ENCODE measurements around the gene VASH2. TPM values are rescaled to one million over a fixed set of nuclear protein-coding genes. Genes with fewer than 3 reads are reported as not detected.

VASH2 gene
- total and polyA plus RNA-seq, 9 donors = 25.3 to 81.7 (median 49.8) TPM

DNA sequence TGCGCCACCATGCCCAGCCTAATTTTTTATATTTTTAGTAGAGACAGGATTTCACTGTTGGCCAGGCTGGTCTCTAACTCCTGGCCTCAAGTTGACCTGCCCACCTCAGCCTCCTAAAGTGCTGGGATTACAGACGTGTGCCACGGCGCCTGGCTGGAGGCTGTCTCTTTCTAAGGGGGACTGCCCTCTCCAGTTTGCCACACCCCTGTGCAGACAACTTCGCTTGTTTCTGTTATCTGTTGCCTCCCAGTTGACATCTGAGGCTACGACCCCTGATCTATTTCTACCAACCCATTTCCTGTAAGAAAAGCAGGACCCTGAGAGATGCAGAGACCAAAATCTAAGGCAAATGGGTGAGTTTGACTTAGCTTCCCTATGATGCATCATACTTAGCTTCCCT lies 24.0 kb upstream of the VASH2 start:
- no peak overlapping the region for H3K4me3 ChIP-seq (ENCODE audit: low read length)
- H3K27ac ChIP-seq (ENCODE audit: low read length) = no peak overlapping the region
- H3K27me3 ChIP-seq (ENCODE audit: control insufficient read depth, insufficient read depth, low read length) = no peaks in the 10 kb centered on the region
- H3K9me3 ChIP-seq (replicated peaks; ENCODE audit: control insufficient read depth, low read depth, low read length) = no peaks in the 10 kb centered on the region
- H3K4me1 ChIP-seq (ENCODE audit: control insufficient read depth, insufficient read depth, low read length) = peaks cover 31% of the 10 kb centered on the region
- 100% methylated on average over 3 of the region's 6 CpGs for WGBS (ENCODE audit: insufficient coverage)
- no peaks in the 10 kb centered on the region for H3K36me3 ChIP-seq (ENCODE audit: control insufficient read depth, insufficient read depth, low read length)
- DNase-seq = no peak

DNA sequence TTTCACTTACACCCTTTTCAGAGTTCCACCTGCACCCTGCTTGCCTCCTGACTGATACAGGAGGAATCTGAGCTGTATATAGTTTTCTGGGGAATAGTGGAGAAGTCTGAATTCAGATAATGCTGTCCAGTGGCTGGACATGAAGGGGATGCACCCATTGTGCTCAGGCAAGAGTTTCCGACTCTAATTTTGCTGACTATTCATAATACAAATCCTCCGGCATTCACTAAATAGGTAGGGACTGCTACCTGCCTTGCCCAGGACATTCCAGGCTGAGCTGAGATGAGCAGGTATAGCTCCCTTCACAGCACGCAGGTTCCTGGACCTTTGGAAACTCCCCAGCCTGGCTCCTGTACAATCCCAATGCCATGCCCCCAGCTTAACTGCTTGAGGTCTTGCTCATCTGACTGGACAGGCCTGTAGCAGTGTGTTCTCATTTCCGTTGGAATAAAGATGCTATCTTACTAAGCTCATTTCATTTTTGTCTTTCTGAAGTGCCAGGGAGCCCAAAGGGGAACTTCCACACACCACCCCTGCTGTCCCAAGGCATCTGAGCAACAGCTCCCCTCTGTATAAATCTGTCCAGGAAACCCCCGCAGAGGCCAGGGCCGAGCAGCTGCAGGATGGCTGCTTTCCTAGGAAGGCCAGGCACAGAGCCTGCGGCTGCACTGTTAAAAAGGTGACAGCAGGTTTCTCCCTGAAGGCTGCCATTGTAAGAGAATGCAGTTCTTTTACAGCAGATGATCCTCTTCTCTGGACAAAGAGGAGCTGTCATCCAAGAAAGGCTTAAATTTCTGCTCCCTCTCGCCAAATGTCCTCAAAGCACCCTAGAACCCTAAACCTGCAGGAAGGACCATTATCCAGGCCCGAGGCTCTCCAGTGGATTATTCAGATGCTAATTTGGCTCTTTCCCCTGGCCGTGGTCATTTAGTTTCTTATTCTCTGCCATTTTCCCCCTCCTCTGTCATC lies 21.7 kb upstream of the VASH2 start:
- Histone ChIP-seq H3K9me3 (replicated peaks; ENCODE audit: control insufficient read depth, low read depth, low read length) (no peaks in the 10 kb centered on the region), H3K27ac (ENCODE audit: low read length) (peak overlapping the region; percentile 59), H3K36me3 (ENCODE audit: control insufficient read depth, insufficient read depth, low read length) (no peaks in the 10 kb centered on the region), H3K27me3 (ENCODE audit: control insufficient read depth, insufficient read depth, low read length) (no peaks in the 10 kb centered on the region), H3K4me3 (ENCODE audit: low read length) (no peak overlapping the region), H3K4me1 (ENCODE audit: control insufficient read depth, insufficient read depth, low read length) (peaks cover 31% of the 10 kb centered on the region)
- WGBS (ENCODE audit: insufficient coverage) = 17% methylated on average over 6 of the region's 10 CpGs
- DNase-seq = peak; percentile 91

DNA sequence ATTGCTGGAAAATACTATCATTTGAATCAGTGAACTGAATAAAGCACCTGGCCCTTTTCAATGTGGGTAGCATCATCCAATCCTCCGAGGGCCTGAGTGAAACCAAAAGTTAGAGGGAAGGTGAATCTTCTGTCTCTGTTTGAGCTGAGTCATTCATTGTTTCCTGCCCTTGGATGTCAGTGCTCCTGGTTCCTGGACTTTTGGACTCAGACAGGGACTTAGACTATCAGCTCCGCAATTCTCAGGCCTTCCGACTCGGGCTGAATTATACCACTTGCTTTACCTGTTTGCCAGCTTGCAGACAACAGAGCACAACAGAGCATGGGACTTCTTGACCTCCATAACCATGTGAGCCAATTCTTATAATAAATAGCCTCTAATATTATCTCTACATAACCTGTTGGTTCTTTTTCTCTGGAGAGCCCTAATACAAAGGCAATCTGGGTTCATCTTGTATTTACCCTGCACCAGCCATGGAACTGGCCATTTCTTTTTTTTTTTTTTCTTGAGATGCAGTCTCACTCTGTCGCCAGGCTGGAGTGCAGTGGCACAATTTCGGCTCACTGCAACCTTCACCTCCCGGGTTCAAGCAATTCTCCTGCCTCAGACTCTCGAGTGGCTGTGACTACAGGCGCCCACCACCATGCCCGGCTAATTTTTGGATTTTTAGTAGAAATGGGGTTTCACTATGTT lies 19.2 kb upstream of the VASH2 start:
- no peak overlapping the region for H3K27ac ChIP-seq (ENCODE audit: low read length)
- H3K36me3 ChIP-seq (ENCODE audit: control insufficient read depth, insufficient read depth, low read length) = no peaks in the 10 kb centered on the region
- 93% methylated on average over 5 of the region's 10 CpGs for WGBS (ENCODE audit: insufficient coverage)
- DNase-seq = no peak
- peaks cover 16% of the 10 kb centered on the region for H3K4me1 ChIP-seq (ENCODE audit: control insufficient read depth, insufficient read depth, low read length)
- no peak overlapping the region for H3K4me3 ChIP-seq (ENCODE audit: low read length)
- no peaks in the 10 kb centered on the region for H3K27me3 ChIP-seq (ENCODE audit: control insufficient read depth, insufficient read depth, low read length)
- no peaks in the 10 kb centered on the region for H3K9me3 ChIP-seq (replicated peaks; ENCODE audit: control insufficient read depth, low read depth, low read length)

DNA sequence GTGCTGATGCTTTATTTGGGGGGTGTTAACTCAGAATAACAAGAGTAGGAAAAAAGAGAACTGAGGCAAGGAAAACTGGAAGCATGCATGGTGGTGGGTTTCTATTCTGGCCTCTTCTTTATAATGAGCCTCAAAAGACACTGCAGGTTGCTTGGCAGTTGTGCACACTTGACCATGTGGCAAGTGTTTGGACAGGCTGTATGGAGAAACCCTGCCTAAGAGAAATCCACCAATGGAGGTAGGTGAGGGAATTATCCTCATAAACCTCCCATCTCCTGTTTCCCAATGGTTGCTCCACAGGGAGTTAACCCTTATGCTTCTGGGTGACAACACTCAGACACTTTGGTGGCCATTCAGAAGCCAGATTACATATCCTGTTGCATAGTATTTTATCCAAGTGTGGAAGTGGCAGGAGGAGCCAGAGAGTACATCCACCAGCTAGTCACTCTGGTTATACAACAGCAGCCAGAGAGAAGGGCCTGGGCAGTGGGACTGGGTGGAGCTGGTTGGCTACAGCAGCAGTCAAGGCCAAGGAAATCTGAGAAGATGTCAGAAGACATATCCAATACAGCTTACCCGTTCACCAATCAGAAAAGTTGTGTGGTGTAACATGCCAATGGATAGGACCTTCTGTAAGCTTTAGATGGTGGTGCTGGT lies 16.4 kb upstream of the VASH2 start:
- no peaks in the 10 kb centered on the region for H3K27me3 ChIP-seq (ENCODE audit: control insufficient read depth, insufficient read depth, low read length)
- H3K27ac ChIP-seq (ENCODE audit: low read length) = no peak overlapping the region
- WGBS (ENCODE audit: insufficient coverage) = no CpG with 5 or more reads among the region's 1 CpG
- H3K9me3 ChIP-seq (replicated peaks; ENCODE audit: control insufficient read depth, low read depth, low read length) = no peaks in the 10 kb centered on the region
- H3K4me1 ChIP-seq (ENCODE audit: control insufficient read depth, insufficient read depth, low read length) = peaks cover 3% of the 10 kb centered on the region
- no peak overlapping the region for H3K4me3 ChIP-seq (ENCODE audit: low read length)
- no peaks in the 10 kb centered on the region for H3K36me3 ChIP-seq (ENCODE audit: control insufficient read depth, insufficient read depth, low read length)
- DNase-seq = no peak

DNA sequence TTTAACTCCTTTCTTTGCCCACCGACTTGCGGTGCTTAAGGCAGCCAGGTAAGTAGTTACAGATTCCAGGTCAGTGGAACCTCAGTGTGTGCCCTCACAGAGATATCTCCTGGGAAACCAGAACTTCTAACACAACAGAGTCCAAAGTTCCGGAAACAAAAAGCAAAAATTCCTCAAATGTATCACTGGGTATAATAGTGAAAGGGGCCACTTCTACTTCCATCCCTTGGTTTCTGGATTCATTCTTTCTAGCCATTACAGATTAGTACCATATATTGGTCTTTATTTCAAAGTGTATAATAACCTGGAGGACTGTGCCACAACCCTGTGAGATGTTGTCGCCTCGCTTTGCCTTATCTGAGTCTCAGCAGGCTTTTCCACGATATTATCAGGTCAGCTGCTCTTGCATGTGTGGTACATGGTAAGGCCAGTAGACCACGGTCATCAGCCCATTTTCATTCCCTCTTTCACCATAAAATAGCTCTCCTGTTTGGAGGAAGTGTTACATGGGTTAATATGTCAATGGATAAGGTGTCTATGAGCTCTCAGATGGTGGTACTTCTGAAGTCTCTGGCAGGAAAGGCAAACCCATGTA lies 14.9 kb upstream of the VASH2 start:
- no peak for DNase-seq

DNA sequence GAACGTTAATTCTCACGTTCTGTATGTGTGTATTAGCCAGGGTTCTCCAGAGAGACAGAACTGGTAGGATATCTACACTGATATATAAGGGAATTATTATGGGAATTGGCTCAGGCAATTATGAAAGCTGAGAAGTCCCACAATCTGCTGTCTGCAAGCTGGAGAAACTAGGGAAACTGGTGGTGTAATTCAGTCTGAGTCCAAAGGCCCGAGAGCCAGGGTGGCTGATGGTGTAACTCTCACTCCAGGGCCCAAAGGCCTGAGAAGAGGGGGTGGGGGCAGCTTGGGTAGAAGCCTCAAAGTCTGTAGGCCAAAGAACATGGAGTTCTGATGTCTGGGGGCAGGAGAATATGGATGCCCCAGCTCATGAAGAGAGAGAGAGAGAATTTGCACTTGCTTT lies 13.3 kb upstream of the VASH2 start:
- 88% methylated on average over 1 of the region's 3 CpGs for WGBS (ENCODE audit: insufficient coverage)
- no peaks in the 10 kb centered on the region for H3K36me3 ChIP-seq (ENCODE audit: control insufficient read depth, insufficient read depth, low read length)

More for the DNA sequence above, 14.9 kb upstream of the VASH2 start:
- Histone ChIP-seq H3K36me3 (ENCODE audit: control insufficient read depth, insufficient read depth, low read length) (no peaks in the 10 kb centered on the region), H3K4me1 (ENCODE audit: control insufficient read depth, insufficient read depth, low read length) (no peaks in the 10 kb centered on the region), H3K27ac (ENCODE audit: low read length) (no peak overlapping the region), H3K9me3 (replicated peaks; ENCODE audit: control insufficient read depth, low read depth, low read length) (peaks cover 4% of the 10 kb centered on the region), H3K4me3 (ENCODE audit: low read length) (no peak overlapping the region), H3K27me3 (ENCODE audit: control insufficient read depth, insufficient read depth, low read length) (no peaks in the 10 kb centered on the region)
- WGBS (ENCODE audit: insufficient coverage) = 100% methylated on average over 4 of the region's 7 CpGs

DNA sequence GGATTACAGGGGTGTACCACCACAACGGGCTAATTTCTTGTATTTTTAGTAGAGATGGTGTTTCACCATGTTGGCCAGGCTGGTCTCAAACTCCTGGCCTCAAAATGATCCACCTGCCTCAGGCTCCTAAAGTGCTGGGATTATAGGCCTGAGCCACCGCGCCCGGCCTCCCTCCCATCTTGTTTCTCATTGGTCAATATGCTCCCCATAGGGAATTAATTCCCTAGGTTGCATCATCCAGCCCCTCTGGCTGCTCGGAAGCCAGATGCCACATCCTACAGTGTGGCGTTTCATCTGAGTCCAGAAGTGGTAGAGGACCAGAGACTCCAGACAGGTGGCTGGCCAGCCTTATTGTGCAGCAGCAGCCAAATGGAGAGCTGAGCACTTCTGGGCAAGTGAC lies 11.5 kb upstream of the VASH2 start:
- no peak for DNase-seq
- H3K27me3 ChIP-seq (ENCODE audit: control insufficient read depth, insufficient read depth, low read length) = no peaks in the 10 kb centered on the region
- WGBS (ENCODE audit: insufficient coverage) = 91% methylated on average over 5 of the region's 6 CpGs

More for the DNA sequence above, 13.3 kb upstream of the VASH2 start:
- Histone ChIP-seq H3K27me3 (ENCODE audit: control insufficient read depth, insufficient read depth, low read length) (no peaks in the 10 kb centered on the region), H3K27ac (ENCODE audit: low read length) (no peak overlapping the region), H3K9me3 (replicated peaks; ENCODE audit: control insufficient read depth, low read depth, low read length) (peaks cover 7% of the 10 kb centered on the region), H3K4me1 (ENCODE audit: control insufficient read depth, insufficient read depth, low read length) (no peaks in the 10 kb centered on the region), H3K4me3 (ENCODE audit: low read length) (no peak overlapping the region)
- no peak for DNase-seq

DNA sequence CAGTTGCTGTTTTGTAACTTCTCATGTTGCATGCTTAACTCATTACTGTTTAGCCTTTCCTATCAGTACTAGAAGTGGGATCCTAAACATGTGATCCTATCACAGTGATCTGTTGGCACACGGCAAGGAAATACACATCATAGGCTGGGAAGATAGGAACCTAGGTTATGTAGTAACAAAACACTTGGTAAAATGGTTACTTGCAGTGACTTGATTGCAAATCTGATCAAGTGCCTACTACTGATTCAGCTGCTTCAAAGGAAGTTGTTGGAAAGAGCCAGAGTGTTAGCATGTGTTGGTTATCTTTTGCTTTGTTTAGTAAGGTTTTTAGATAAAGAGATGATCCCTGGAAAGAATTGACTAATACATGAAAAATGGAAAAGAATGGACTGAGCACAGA lies 8.9 kb upstream of the VASH2 start:
- Histone ChIP-seq H3K27me3 (ENCODE audit: control insufficient read depth, insufficient read depth, low read length) (no peaks in the 10 kb centered on the region), H3K9me3 (replicated peaks; ENCODE audit: control insufficient read depth, low read depth, low read length) (peaks cover 7% of the 10 kb centered on the region), H3K4me3 (ENCODE audit: low read length) (no peak overlapping the region), H3K4me1 (ENCODE audit: control insufficient read depth, insufficient read depth, low read length) (no peaks in the 10 kb centered on the region), H3K27ac (ENCODE audit: low read length) (no peak overlapping the region), H3K36me3 (ENCODE audit: control insufficient read depth, insufficient read depth, low read length) (no peaks in the 10 kb centered on the region)
- DNase-seq = no peak
- WGBS (ENCODE audit: insufficient coverage) = 100% methylated on average over 1 of the region's 1 CpG

More for the DNA sequence above, 11.5 kb upstream of the VASH2 start:
- H3K27ac ChIP-seq (ENCODE audit: low read length) = no peak overlapping the region
- no peaks in the 10 kb centered on the region for H3K4me1 ChIP-seq (ENCODE audit: control insufficient read depth, insufficient read depth, low read length)
- H3K36me3 ChIP-seq (ENCODE audit: control insufficient read depth, insufficient read depth, low read length) = no peaks in the 10 kb centered on the region
- no peak overlapping the region for H3K4me3 ChIP-seq (ENCODE audit: low read length)
- peaks cover 7% of the 10 kb centered on the region for H3K9me3 ChIP-seq (replicated peaks; ENCODE audit: control insufficient read depth, low read depth, low read length)

DNA sequence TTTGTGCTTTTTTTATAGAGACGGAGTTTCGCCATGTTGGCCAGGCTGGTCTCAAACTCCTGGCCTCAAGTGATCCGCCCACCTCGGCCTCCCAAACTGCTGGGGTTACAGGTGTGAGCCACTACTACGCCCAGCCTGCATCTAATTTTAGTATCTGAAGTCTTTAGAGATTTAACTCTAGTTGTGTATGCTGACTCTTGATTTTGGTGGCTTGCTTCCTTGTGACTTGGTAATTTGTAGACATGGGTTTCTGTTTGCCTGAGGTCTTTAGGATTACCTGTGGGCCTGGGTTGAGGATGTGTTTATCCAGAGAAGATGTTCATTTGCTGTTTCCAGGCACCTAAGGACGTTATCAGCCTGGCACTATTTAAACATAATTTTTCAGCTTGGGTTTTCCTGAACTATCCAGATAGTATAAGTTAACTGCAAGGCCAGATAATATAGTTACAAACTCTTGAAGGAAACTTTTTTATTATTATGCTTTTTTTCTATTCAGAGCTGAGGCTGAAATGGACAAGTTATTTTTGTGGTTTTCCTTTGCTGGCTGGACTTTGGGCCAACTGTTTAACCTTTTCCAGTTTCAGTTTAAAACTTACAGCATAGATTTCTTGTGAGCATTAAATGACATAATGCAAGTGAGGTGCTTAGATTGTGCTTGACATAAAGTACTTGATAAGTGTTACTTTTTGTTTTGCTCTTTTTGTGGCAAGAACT lies 7.5 kb upstream of the VASH2 start:
- Histone ChIP-seq H3K27me3 (ENCODE audit: control insufficient read depth, insufficient read depth, low read length) (no peaks in the 10 kb centered on the region), H3K36me3 (ENCODE audit: control insufficient read depth, insufficient read depth, low read length) (no peaks in the 10 kb centered on the region), H3K4me1 (ENCODE audit: control insufficient read depth, insufficient read depth, low read length) (no peaks in the 10 kb centered on the region), H3K27ac (ENCODE audit: low read length) (no peak overlapping the region), H3K4me3 (ENCODE audit: low read length) (no peak overlapping the region), H3K9me3 (replicated peaks; ENCODE audit: control insufficient read depth, low read depth, low read length) (peaks cover 7% of the 10 kb centered on the region)
- WGBS (ENCODE audit: insufficient coverage) = 80% methylated on average over 2 of the region's 6 CpGs
- no peak for DNase-seq
